Measurements from ENCODE around the gene SORCS1.
"Not testable (repeated sequence)": the region's sequence is repeated elsewhere in the genome, so short reads cannot be mapped to it uniquely, and the experiment has no call there.

SORCS1 gene

DNA sequence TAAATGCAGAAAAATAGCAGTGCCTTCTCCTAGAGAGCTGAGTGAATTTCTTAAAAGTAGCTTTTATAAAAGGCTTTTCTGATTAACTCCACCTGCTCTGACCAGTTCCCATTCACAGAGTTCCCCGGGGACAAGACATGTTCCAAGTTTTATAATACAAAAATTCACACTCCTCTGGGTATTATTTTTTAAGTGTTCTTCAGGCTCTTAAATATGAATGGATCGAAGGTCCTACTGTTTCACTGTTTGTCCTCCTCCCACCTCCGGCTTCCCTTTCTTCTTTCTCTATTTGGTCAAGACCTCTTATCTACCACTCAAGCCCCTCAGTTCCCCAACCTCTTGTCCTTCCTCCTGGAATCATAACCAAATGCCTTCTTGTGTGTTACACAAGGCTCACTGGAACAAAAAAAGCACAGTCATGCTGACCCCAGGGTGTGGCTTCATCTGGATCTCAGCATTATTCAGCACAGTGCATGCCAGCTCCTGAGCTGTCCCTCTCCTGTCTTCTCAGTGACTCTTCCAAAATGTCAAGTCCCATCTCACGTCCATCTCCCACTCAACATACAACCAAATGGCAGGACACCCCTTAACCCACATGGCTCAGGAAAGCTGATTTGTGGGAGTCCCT, 222.4 kb downstream of the SORCS1 start:
- no peak for DNase-seq (ENCODE audit: low spot score)

DNA sequence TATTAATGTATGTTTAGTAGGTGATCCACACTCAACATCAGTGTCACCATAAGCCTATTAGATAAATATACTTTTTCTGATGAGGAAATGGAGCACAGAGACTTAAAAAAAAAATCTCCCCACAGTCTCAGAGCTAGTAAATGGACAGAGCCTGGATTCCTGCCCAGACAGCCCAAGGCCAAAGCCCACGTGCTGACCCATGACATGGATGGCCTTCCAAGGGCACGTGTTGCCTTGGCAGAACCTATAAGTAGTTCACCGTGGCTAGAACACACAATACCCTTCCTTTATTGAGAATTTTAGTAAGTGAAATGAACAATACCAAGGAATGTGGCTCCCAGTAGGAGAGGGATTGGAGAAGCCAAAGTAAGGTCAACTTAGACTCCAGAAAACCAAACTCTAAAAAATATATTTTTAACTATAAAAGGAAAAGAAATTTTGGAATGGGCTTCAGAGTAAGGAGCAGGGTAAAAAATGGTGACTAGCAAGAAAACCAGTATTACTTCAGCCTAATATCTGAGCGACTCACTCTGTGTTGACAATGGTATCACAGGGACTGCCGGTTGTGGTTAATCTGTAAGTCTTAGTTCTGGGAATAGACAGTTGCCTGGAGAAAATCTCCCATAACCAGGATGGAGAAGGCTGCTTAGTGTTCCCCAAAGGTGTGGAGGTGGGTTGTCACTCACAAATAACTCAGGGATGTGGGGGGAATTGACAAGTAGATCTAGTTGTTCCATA, 223.0 kb downstream of the SORCS1 start:
- DNase-seq (ENCODE audit: low spot score): no peak

DNA sequence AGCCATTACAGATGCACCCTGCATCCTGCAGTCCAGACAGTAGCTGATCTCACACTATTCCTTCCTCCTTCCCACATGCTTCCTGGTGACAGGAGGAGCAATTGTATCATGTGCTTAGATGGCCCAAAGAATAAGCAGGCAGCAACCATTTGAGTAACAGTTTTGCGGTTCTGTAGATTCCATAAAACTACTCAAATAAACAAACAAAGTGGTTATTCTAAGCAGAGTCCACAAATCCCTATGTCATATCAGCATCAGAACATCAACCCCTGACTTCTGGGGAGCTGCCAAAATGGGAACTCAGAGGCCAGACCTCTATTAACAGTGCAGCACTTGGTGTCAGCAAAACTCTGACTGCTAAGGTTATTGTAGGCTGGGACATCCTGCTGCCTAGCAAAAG, 226.0 kb downstream of the SORCS1 start:
- DNase-seq (ENCODE audit: low spot score): no peak

DNA sequence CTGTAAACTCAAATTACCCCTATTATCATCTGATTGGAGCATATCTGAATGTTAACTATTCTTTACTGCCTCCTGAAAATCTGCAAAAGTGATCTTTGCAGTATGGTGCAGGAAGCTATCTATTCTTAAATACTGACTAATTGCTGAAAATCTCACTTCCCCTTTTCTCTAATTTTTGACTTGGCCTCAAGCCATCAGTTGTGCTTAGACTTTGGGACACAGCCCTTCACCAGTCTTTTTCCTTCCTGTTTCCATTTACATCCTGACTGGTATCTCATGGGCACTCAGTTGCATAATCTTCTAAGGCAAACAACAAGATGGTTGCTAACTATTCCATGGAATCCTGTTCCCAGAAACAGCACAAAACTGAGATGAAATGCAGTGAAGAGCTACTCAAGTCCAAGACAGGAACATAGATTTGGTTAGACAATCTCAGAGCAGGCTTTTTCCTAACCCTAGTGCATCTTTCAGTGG, 228.5 kb downstream of the SORCS1 start:
- DNase-seq (ENCODE audit: low spot score): no peak

DNA sequence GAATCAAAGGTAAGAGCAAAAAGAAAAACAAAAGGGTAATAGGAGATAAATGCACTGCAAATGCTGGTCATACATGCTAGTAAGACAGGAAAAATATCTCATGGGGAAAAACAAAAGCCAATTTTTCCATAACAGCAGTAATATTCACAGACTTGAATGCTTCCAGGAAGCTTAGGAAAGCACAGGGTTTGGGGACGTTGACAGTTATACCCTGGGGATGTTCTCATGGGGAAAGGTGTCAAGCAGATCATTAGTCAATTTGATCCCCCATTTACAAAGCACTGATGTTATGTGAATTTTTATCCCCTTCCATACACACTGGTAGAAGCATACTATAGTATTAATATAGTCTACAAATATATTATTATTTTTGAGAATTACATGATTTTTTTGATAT, 232.7 kb downstream of the SORCS1 start:
- DNase-seq (ENCODE audit: low spot score): no peak

DNA sequence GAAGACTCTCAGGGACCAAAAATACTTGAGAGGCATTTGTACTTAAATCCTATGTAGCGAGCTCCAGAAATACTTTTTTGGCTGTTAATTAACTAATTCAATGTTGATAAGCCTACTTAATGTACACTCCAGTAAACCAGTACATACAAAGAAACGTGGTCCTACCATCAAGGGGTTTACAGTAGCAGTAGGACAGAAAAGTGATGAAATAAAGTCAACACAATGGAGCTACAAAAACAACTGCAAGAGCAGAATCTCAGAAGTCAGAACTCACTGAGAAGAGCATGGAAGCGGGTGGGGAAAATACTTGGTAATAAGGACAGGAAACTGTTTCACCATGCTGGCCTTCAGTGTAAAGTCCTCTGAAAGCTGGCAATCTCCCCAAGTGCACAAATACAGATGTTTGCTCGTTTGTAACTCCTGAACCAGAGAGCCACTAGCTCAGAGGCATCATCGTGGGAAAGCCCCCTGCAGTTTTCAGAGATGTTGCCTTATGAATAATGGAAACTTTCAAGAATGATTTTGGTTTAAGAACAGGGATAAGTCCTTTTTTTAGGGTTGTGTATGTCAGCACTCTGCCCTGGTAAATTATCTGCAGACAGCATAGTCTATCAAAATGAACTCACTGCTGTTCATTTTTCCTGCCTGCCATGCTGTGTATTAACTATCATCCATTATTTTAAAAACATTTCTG, 233.2 kb downstream of the SORCS1 start:
- no peak for DNase-seq (ENCODE audit: low spot score)

DNA sequence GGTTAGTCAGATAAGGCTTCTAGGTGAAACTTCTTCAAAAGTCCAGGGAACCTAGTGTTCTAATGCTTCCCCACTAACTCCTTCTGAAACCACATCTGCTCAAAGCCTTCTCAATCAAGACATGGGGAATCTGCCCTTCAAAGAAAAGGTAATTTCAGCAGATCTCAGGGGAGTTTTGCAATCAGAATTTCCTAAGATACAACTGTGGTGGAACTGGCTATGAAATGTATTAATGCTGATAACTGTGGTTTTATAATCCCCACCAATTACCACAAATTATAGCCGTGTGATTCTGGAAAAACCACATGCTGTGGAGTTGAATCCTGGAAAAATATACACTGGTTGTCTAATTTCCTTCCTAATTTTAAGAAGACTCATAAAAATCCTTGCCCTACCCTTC, 233.8 kb downstream of the SORCS1 start:
- DNase-seq (ENCODE audit: low spot score): no peak

DNA sequence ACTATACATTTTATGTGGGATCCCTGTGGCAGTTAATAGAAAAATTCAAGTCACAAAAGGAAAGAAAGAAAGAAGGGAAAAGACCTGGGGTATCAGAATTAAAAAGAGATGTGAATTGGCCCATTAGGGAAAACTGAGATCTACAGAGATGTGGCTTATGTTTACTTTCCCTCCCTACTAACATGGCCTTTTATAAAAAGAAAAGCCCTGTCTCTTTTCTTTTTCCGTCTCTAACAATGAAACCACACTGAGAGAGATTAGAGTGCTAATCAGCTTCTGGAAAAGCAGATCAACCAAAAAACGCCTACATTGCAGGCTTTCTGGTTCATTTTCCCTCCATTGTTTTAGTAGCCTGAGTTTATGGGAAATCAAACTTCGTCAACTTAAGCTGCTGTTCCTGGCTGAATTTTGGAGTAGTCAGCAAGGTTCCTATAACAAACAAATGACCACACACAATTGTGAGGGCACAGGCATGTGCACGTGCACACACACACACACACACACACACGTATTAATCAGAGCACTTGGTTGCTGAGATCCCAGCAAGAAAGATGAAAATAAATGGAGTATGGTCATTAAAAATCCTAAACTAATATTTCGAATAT, 235.1 kb downstream of the SORCS1 start:
- no peak for DNase-seq (ENCODE audit: low spot score)

DNA sequence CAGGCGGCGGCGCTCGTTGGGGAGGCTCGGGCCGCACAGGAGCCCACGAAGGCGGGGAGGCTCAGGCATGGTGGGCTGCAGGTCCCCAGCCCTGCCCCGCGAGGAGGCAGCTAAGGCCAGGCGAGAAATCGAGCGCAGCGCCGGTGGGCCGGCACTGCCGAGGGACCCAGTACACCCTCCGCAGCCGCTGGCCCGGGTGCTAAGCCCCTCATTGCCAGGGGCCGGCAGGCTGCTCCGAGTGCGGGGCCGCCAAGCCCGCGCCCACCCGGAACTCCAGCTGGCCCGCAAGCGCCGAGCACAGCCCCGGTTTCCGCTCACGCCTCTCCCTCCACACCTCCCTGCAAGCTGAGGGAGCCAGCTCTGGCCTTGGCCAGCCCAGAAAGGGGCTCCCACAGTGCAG, 236.4 kb downstream of the SORCS1 start:
- DNase-seq (ENCODE audit: low spot score): not testable (repeated sequence)

DNA sequence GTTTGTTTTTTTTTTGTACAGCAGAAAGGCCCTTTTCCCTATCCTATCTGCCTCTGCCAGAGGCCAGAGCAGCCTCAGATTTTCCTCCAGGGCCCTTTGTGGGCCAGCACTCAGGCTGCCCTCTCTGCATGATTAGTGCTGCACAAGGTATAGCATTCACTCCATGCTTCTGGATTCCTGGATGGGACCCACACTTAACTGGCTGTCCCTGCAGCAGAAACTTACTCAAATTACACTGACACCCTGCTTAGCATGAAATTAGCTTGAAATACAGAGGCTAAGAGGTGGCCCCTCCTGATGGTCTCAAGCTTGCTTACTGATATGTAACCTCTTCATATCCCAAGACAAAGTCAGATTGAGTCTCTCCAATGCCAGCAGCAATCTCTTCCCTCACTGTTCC, 239.3 kb downstream of the SORCS1 start:
- DNase-seq (ENCODE audit: low spot score): no peak

DNA sequence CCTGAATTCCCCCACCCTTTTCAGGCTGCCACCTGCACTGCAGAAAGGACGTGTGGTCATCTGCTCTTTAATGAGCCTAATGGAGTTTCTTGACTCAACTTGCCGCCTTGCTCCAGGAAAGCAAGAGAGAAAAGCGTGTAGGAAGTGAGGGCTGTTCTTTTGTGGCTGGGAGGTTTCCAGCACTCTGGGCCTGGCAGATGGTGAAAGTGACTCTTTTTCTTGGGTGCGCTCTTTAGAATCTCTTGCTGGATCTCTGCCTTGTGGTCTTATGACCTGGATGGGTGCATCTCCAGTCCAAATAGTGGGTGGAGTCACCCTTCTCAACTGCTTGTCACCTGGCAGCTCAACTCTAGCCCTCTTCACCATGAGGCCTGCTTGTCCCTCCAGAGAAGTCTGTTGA, 244.0 kb downstream of the SORCS1 start:
- DNase-seq (ENCODE audit: low spot score): no peak

DNA sequence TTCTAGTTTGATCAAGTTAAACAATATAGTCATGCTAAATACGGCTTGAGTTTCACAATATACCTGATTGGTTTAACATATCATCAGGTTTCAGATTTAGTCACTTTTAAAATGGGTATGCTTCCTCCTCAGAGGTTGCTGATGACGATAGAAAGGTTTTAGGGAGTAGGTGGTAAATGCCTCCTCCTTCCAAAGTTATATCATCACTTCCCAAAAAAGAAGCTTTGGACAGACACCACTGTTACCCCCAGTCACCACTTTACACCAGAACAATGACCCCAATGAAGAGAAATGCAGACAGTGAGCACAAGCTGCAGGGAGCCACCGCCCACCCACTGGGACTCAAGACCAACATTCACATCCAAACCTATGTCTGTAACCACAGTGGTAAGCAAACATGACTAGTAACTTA, 244.6 kb downstream of the SORCS1 start:
- no peak for DNase-seq (ENCODE audit: low spot score)

DNA sequence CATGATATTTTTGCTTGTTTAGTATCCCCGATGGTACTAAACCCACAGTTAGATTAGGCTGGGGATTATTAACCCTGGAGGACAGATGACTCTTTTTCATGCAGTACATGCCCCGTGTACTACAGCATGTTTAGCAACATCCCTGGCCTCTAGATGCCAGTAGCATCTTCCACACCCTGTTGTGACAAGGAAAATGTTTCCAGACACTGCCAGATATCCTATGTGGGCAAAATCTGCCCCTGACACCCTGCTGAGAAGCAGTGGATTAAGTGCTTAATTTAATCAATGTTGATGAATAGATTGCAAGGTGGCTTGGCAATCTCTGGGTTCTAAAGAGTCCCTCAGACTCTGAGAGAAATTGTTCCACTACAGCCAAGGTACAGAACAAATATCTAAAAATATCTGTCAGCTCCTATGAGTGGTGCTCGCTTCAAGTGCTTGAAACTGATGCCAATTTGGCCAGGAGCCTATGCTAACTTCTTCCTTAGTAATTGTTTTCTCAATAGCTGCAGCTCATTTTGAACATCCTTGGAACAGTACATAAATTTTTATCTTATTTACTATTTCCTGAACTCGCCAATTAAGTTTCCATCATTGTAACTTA, 247.0 kb downstream of the SORCS1 start:
- DNase-seq (ENCODE audit: low spot score): no peak

DNA sequence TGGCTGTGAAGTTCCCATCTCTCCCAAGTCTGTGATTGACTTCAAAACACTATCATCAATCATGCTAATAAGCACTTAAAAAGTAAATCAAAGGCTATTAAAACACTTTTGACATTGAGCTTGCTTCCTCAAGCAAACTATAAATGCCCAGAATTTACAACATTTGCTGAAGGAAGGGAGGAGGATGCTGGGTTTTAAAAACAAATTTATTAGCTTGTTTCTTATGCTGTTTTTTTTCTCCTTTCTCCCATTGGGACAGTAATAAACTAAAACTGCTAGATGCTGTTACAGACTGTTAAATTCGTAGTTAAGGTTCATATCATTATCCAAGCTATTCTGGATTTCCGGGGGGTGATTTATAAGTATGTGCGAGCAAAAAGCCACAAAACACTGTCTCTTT, 250.5 kb downstream of the SORCS1 start:
- DNase-seq (ENCODE audit: low spot score): no peak

DNA sequence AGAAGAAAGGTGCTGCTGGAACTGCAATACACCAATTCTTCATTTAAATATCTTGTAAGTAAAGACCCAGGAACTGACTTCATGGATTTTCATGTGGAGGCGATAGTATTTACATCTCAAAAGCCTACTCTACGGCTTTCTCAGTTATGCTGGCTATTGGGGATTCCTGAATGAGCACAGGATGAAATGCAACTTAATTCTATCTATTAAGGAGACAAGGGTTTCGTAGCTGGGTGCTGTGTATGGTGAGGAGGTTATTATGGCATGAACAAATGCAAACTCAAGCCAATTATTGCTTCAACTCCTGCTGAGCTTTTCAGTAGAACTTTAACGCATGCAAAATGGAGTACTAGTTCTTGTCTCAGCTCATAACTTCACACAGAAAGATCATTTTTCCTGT, 251.2 kb downstream of the SORCS1 start:
- DNase-seq (ENCODE audit: low spot score): no peak

DNA sequence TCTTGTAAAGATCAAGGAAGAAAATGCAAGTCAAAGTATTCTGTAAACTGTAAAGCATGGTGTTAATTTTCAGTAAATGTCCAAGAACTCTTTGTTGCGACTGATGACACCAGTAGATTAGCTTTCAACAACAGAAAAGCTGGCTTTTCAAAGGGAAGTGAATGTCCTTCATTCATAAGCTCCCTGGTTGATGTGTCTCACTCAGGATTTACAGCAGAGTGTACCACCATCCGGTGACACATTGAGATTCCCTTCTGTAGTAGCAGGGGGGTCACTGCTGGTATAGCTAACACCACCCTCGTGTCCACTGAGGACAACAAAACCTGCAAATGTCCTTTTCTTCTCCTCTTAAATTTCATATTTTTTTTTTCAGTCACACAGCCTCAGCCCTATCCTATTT, 253.4 kb downstream of the SORCS1 start:
- no peak for DNase-seq (ENCODE audit: low spot score)

DNA sequence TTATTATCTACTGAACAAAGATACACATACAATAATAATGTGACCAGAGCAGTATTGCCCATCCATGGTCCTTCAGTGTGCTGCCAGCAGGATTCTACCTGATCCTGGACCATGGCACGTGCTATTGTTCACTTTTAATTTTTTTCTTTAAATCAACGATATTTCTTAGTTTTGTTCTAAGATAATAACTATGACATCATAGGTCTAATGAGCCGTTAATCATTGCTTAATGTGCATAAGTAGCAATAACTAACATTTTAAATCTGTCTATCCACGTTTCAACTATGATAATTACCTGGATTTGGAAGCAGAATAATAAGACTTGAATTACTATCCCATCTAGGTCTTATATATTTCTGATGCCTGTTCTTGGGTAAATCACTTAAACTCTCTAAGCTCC, 253.8 kb downstream of the SORCS1 start:
- DNase-seq (ENCODE audit: low spot score): no peak

DNA sequence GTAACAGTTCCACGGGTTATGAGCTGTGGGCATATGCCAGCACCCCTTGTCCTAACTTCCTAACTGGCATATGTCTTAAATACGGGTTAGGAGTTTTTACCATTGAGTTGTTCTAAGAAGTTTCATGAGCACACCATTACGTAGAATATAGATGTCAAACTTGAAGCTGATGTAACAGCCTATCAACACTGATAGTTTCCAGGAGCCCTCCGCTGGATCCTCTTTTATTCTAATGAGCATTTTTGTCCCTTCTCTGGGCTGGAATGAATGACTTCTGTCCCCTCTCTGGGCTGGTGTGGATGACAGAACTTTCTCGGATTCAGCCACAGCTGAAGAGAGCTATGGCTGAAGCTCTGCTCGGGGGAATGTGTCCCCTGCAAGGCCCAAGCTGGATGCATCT, 256.3 kb downstream of the SORCS1 start:
- DNase-seq (ENCODE audit: low spot score): no peak

DNA sequence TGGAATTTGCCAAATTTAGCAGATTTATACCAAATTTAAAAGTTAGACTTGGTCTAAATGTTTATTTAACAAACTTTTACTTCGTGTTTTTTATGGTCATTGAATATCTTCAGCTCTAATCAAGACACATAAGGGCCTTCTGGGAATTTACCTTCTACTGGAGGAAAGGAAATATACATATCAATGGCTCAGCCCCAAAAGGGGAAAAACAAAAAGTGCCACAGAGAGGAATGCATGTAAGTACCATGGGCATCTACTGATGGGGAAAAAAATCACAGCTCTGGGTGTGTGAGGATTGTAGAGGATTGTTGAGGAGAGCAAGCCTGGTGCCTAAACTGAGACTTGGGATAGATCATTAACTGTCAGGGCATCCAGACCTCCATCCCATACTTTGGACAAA, 260.3 kb downstream of the SORCS1 start:
- DNase-seq (ENCODE audit: low spot score): no peak

DNA sequence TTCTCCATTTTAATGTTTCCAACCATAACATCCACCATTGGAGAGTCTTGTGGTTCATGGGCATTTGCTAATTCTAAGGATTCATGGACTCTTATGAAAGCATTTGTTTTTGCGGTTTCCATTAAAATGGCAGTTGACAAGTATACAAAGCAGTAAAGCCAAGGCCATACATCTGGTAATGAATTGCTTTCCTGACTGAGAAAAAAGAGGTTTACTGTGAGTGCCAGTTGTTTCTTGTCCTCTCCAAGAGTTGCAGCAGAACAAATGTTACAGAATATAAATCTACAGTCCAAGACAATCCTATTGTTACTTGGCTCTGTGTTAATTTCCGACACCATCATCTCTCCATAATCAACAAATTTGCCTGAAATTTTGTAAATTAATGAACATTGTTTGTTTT, 261.3 kb downstream of the SORCS1 start:
- no peak for DNase-seq (ENCODE audit: low spot score)

DNA sequence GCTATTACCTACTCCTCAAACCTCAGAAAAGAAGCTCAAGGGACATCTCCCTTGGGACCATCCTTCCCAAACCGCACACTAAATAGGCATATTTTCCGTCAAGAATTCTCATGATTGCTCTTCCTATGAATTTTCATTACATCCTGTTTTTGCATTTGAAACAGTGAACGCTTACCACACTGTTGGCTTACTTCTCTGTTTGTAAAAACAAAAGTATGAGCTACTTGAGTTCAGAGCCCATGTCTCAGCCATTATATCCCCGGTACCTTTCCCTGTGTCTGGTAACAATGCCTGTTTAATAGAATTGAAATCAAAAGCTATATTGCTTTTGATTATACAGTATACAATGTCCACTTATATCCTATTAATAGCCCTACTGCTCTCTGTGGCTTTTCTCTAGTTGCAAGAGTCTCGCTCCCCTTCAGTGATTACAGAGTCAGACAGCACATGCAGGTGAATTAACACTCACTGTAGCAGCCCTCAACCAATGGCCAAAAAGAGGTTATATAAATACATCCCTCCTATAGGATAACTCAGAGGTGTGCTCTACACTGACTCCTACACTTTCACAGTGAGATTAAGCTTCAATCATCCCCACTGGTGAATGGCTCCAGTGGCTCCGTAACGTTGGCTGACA, 264.4 kb downstream of the SORCS1 start:
- DNase-seq (ENCODE audit: low spot score): no peak

DNA sequence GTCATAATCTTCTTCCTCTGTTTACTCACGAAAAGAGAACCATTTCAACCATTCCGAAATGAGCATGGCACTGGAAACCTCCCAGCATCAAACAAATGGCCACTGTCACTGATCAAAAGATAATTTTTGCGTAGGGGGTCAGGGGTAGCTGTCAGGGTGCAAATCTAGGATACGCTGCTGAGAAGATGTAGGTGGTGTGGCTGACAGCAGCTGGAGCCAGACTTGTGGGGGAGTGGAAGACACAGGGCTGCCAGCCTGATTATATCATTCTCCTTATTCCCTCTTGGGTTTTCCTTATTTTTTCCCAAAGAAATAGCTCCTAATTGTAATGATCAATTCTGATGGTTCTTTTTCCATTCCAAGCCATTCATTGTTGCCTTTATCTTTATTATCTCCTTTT, 266.1 kb downstream of the SORCS1 start:
- DNase-seq (ENCODE audit: low spot score): no peak
